T-helper 17 cell (primary cell): ENCODE results near the gene NAT9. TPM values are rescaled to one million over a fixed set of nuclear protein-coding genes. Genes with fewer than 3 reads are reported as not detected.
A peak's percentile ranks its signal among the peaks of the same experiment; 100 is the strongest.

Experiments
- ATAC-seq: fragments of 150-1000 bp; cut with Tn5 transposase; 2 replicates; pipeline ENCODE4 v1.10.0; 2021; ENCODE audit warnings: mild to moderate bottlenecking, moderate library complexity
- DNase-seq, 3 donors: peaks; one replicate each; pipeline versions ENCODE4 v3.0.0 to v3.0.0-alpha.2; 2020 to 2021
- H3K9me3 ChIP-seq: one replicate; pipeline ENCODE4 v1.7.0; 2013; ENCODE audit warnings: low read length, mild to moderate bottlenecking; ENCODE audit not compliant: control insufficient read depth, poor library complexity, severe bottlenecking
- H3K27ac Mint-ChIP-seq: one replicate; pipeline ENCODE4 v1.8.0; 2022; ENCODE audit warnings: mild to moderate bottlenecking, moderate library complexity, mixed read lengths
- H3K27me3 Mint-ChIP-seq: one replicate; pipeline ENCODE4 v1.8.0; 2022; ENCODE audit warnings: mixed read lengths
- H3K36me3 Mint-ChIP-seq: one replicate; pipeline ENCODE4 v1.8.0; 2022; ENCODE audit warnings: low read depth, mixed read lengths
- H3K4me1 Mint-ChIP-seq: one replicate; pipeline ENCODE4 v1.8.0; 2022; ENCODE audit warnings: mild to moderate bottlenecking, mixed read lengths
- H3K4me3 Mint-ChIP-seq: one replicate; pipeline ENCODE4 v1.8.0; 2022; ENCODE audit warnings: mild to moderate bottlenecking, moderate library complexity, mixed read lengths
- total RNA-seq, 4 donors: library from RNA in 2 of 4; stranded (reverse) in 2 of 4; gene quantifications; one replicate each; pipeline ENCODE4 v1.2.3 and lab custom pipeline; 2022 to 2026

Gene NAT9
- total RNA-seq, 2 donors from 2014 or later, result 32.3 to 32.8 TPM

GRCh38 chr17:74812109-74813009, 36.2 kb upstream of the NAT9 start:
- H3K4me1 Mint-ChIP-seq, result peaks cover 10% of the 10 kb centered on the region
- H3K36me3 Mint-ChIP-seq, result peaks cover 6% of the 10 kb centered on the region
- H3K4me3 Mint-ChIP-seq, result no peak overlapping the region
- no peak overlapping the region for H3K27ac Mint-ChIP-seq
- no peaks in the 10 kb centered on the region for H3K9me3 ChIP-seq
- ATAC-seq, result no peak
- H3K27me3 Mint-ChIP-seq, result no peaks in the 10 kb centered on the region
- DNase-seq, result no peak

- no peaks in the 10 kb centered on the region for H3K27me3 Mint-ChIP-seq
- DNase-seq (no peak), ATAC-seq (no peak)
- H3K27ac Mint-ChIP-seq, result peak overlapping the region; percentile 83
- H3K4me3 Mint-ChIP-seq, result no peak overlapping the region
- no peaks in the 10 kb centered on the region for H3K9me3 ChIP-seq
- peaks cover 6% of the 10 kb centered on the region for H3K36me3 Mint-ChIP-seq
- peaks cover 13% of the 10 kb centered on the region for H3K4me1 Mint-ChIP-seq
Measured at GRCh38 chr17:74810699-74811485, 34.7 kb upstream of the NAT9 start.

- H3K27me3 Mint-ChIP-seq, result no peaks in the 10 kb centered on the region
- no peak for DNase-seq
- no peak overlapping the region for H3K4me3 Mint-ChIP-seq
- H3K4me1 Mint-ChIP-seq, result peaks cover 15% of the 10 kb centered on the region
- H3K36me3 Mint-ChIP-seq, result peaks cover 9% of the 10 kb centered on the region
- H3K27ac Mint-ChIP-seq, result no peak overlapping the region
- ATAC-seq, result no peak
- H3K9me3 ChIP-seq, result no peaks in the 10 kb centered on the region
Measured at GRCh38 chr17:74808714-74809430, 32.7 kb upstream of the NAT9 start.

- no peaks in the 10 kb centered on the region for H3K9me3 ChIP-seq
- Mint-ChIP-seq H3K4me1 (peaks cover 14% of the 10 kb centered on the region), H3K27me3 (no peaks in the 10 kb centered on the region), H3K27ac (no peak overlapping the region), H3K36me3 (peaks cover 9% of the 10 kb centered on the region), H3K4me3 (no peak overlapping the region)
- ATAC-seq, result no peak
- DNase-seq, result no peak
Measured at GRCh38 chr17:74807925-74808324, 31.8 kb upstream of the NAT9 start.

- Mint-ChIP-seq H3K36me3 (peaks cover 9% of the 10 kb centered on the region), H3K27me3 (no peaks in the 10 kb centered on the region), H3K27ac (no peak overlapping the region), H3K4me1 (peaks cover 12% of the 10 kb centered on the region), H3K4me3 (no peak overlapping the region)
- no peaks in the 10 kb centered on the region for H3K9me3 ChIP-seq
- ATAC-seq (no peak), DNase-seq (no peak)
Measured at GRCh38 chr17:74807441-74807840, 31.3 kb upstream of the NAT9 start.

- peaks cover 11% of the 10 kb centered on the region for H3K36me3 Mint-ChIP-seq
- H3K4me3 Mint-ChIP-seq, result no peak overlapping the region
- ATAC-seq, result no peak
- no peaks in the 10 kb centered on the region for H3K9me3 ChIP-seq
- H3K4me1 Mint-ChIP-seq, result peaks cover 12% of the 10 kb centered on the region
- no peak overlapping the region for H3K27ac Mint-ChIP-seq
- DNase-seq, result no peak
- H3K27me3 Mint-ChIP-seq, result no peaks in the 10 kb centered on the region
Measured at GRCh38 chr17:74806334-74806733, 30.2 kb upstream of the NAT9 start.

- ATAC-seq (no peak), DNase-seq (no peak)
- H3K36me3 Mint-ChIP-seq, result peaks cover 9% of the 10 kb centered on the region
- no peak overlapping the region for H3K27ac Mint-ChIP-seq
- no peaks in the 10 kb centered on the region for H3K9me3 ChIP-seq
- H3K4me3 Mint-ChIP-seq, result no peak overlapping the region
- H3K4me1 Mint-ChIP-seq, result peaks cover 9% of the 10 kb centered on the region
- H3K27me3 Mint-ChIP-seq, result no peaks in the 10 kb centered on the region
Measured at GRCh38 chr17:74805591-74805991, 29.4 kb upstream of the NAT9 start.

GRCh38 chr17:74804683-74805082, 28.5 kb upstream of the NAT9 start:
- no peak for DNase-seq

GRCh38 chr17:74803971-74804370, 27.8 kb upstream of the NAT9 start:
- DNase-seq, result no peak
- peaks cover 8% of the 10 kb centered on the region for H3K36me3 Mint-ChIP-seq
- H3K4me3 Mint-ChIP-seq, result no peak overlapping the region
- ATAC-seq, result no peak
- H3K9me3 ChIP-seq, result no peaks in the 10 kb centered on the region
- peak overlapping the region; percentile 24 for H3K27ac Mint-ChIP-seq
- H3K27me3 Mint-ChIP-seq, result no peaks in the 10 kb centered on the region
- H3K4me1 Mint-ChIP-seq, result peaks cover 7% of the 10 kb centered on the region

More at GRCh38 chr17:74804683-74805082, 28.5 kb upstream of the NAT9 start:
- no peaks in the 10 kb centered on the region for H3K9me3 ChIP-seq
- peaks cover 7% of the 10 kb centered on the region for H3K4me1 Mint-ChIP-seq
- ATAC-seq, result no peak
- peaks cover 7% of the 10 kb centered on the region for H3K36me3 Mint-ChIP-seq
- no peak overlapping the region for H3K27ac Mint-ChIP-seq
- no peaks in the 10 kb centered on the region for H3K27me3 Mint-ChIP-seq
- H3K4me3 Mint-ChIP-seq, result no peak overlapping the region

- no peaks in the 10 kb centered on the region for H3K27me3 Mint-ChIP-seq
- no peak for DNase-seq
- H3K4me1 Mint-ChIP-seq, result peaks cover 7% of the 10 kb centered on the region
- H3K4me3 Mint-ChIP-seq, result no peak overlapping the region
- H3K36me3 Mint-ChIP-seq, result peaks cover 10% of the 10 kb centered on the region
- H3K9me3 ChIP-seq, result no peaks in the 10 kb centered on the region
- ATAC-seq, result no peak
- H3K27ac Mint-ChIP-seq, result peak overlapping the region; percentile 24
Measured at GRCh38 chr17:74803388-74803930, 27.3 kb upstream of the NAT9 start.

GRCh38 chr17:74801896-74802295, 25.8 kb upstream of the NAT9 start:
- no peak overlapping the region for H3K27ac Mint-ChIP-seq
- H3K36me3 Mint-ChIP-seq, result peaks cover 10% of the 10 kb centered on the region
- H3K4me3 Mint-ChIP-seq, result no peak overlapping the region

GRCh38 chr17:74800531-74800930, 24.4 kb upstream of the NAT9 start:
- no peak overlapping the region for H3K27ac Mint-ChIP-seq
- no peak for DNase-seq
- no peak for ATAC-seq
- H3K9me3 ChIP-seq, result no peaks in the 10 kb centered on the region
- H3K27me3 Mint-ChIP-seq, result no peaks in the 10 kb centered on the region
- H3K36me3 Mint-ChIP-seq, result peaks cover 10% of the 10 kb centered on the region
- peaks cover 6% of the 10 kb centered on the region for H3K4me1 Mint-ChIP-seq
- no peak overlapping the region for H3K4me3 Mint-ChIP-seq

More at GRCh38 chr17:74801896-74802295, 25.8 kb upstream of the NAT9 start:
- H3K27me3 Mint-ChIP-seq, result no peaks in the 10 kb centered on the region
- no peaks in the 10 kb centered on the region for H3K9me3 ChIP-seq
- peaks cover 10% of the 10 kb centered on the region for H3K4me1 Mint-ChIP-seq
- ATAC-seq (no peak), DNase-seq (no peak)

GRCh38 chr17:74799097-74799496, 23.0 kb upstream of the NAT9 start:
- H3K9me3 ChIP-seq, result no peaks in the 10 kb centered on the region
- Mint-ChIP-seq H3K27me3 (no peaks in the 10 kb centered on the region), H3K27ac (no peak overlapping the region), H3K4me1 (peaks cover 6% of the 10 kb centered on the region), H3K36me3 (peaks cover 11% of the 10 kb centered on the region), H3K4me3 (no peak overlapping the region)
- DNase-seq (no peak), ATAC-seq (no peak)
